GM12878 (cell line): ENCODE measurements around the gene A1BG. TPM values are rescaled to one million over a fixed set of nuclear protein-coding genes. Genes with fewer than 3 reads are reported as not detected.

Source experiments
- ATAC-seq: fragments of 200-7000 bp; cut with Tn5 transposase; 3 replicates; pipeline ENCODE4 v1.9.1; 2020; ENCODE audit warnings: mild to moderate bottlenecking, moderate library complexity
- BruUV-seq: library from RNA; stranded (reverse); fragments of 400-500 nt; replicated peaks from 2 replicates; lab custom pipeline; 2021; lab: Mats Ljungman, UMichigan
- CTCF ChIA-PET: fragments of 300-600 bp; sonication (Branson Sonifier 250); formaldehyde crosslinking; extraction: SDS; loops from one replicate; lab custom pipeline; 2021; ENCODE audit warnings: inconsistent platforms; lab: Yijun Ruan, JAX
- POLR2A ChIA-PET: fragments of 350-600 bp; formaldehyde crosslinking; extraction: SDS; loops from one replicate; lab custom pipeline; 2021; ENCODE audit warnings: inconsistent platforms; lab: Charles Lee
- RAD21 ChIA-PET: fragments of 300-600 bp; sonication (Branson Sonifier 250); formaldehyde crosslinking; loops from one replicate; lab custom pipeline; 2023; ENCODE audit warnings: antibody characterized with exemption; ENCODE audit not compliant: unreplicated experiment; lab: Charles Lee
- SMC1A ChIA-PET: fragments of 300-600 bp; sonication (Branson Sonifier 250); formaldehyde crosslinking; loops from one replicate; lab custom pipeline; 2023; ENCODE audit not compliant: unreplicated experiment, uncharacterized antibody; lab: Charles Lee
- DNase-seq: peaks from one replicate; pipeline ENCODE4 v3.0.0-alpha.2; 2011; ENCODE audit warnings: low read depth, low spot score
- FAIRE-seq: peaks from 3 replicates; lab custom pipeline; 2011; peaks lifted over from hg19 to GRCh38; lab: Jason Lieb, UNC
- H2AFZ ChIP-seq: 2 replicates; pipeline ENCODE4 v1.6.0; 2011; ENCODE audit warnings: low read depth, low read length, control low read depth; ENCODE audit not compliant: control insufficient read depth
- H3K27ac ChIP-seq: 2 replicates; pipeline ENCODE4 v1.5.1; 2011; ENCODE audit warnings: control low read depth; ENCODE audit not compliant: control insufficient read depth, insufficient read depth
- H3K27me3 ChIP-seq, 2 experiments: replicated peaks in 1 of 2; 2 replicates each; pipeline versions ENCODE4 v1.6.0 to v1.6.1; 2011; ENCODE audit warnings: low read length in 1 of 2; ENCODE audit not compliant: control insufficient read depth in 2 of 2, insufficient read depth in 2 of 2
- H3K36me3 ChIP-seq, 2 experiments: 2 replicates each; pipeline ENCODE4 v1.5.1; 2011; ENCODE audit warnings: low read length in 1 of 2; ENCODE audit not compliant: control insufficient read depth in 2 of 2, insufficient read depth in 2 of 2
- H3K4me1 ChIP-seq: 2 replicates; pipeline ENCODE4 v1.6.1; 2011; ENCODE audit warnings: mild to moderate bottlenecking, low read length, moderate library complexity, mixed read lengths; ENCODE audit not compliant: control insufficient read depth, insufficient read depth
- H3K4me2 ChIP-seq: 2 replicates; pipeline ENCODE4 v1.6.0; 2011; ENCODE audit warnings: control low read depth; ENCODE audit not compliant: control insufficient read depth, insufficient read depth
- H3K4me3 ChIP-seq: fragments of 200-600 bp; sonication (generic); 2 replicates; pipeline ENCODE4 v1.5.1; 2016
- H3K79me2 ChIP-seq: 2 replicates; pipeline ENCODE4 v1.6.0; 2011; ENCODE audit warnings: low read length; ENCODE audit not compliant: control insufficient read depth, insufficient read depth
- H3K9ac ChIP-seq: 2 replicates; pipeline ENCODE4 v1.8.0; 2011; ENCODE audit warnings: low read length, control low read depth, mixed read lengths; ENCODE audit not compliant: control insufficient read depth, insufficient read depth
- H3K9me3 ChIP-seq: replicated peaks from 3 replicates; pipeline ENCODE4 v1.5.1; 2011; ENCODE audit warnings: mild to moderate bottlenecking, low read length; ENCODE audit not compliant: control insufficient read depth, insufficient read depth
- H4K20me1 ChIP-seq: 2 replicates; pipeline ENCODE4 v1.6.0; 2011; ENCODE audit not compliant: control insufficient read depth, insufficient read depth
- CHD4 ChIP-seq: fragments of 200-600 bp; sonication (generic); IDR thresholded peaks from 2 replicates; pipeline ENCODE4 v1.6.1; 2016; ENCODE audit warnings: mild to moderate bottlenecking
- CREB1 ChIP-seq: IDR thresholded peaks from 2 replicates; pipeline ENCODE4 v1.6.1; 2012; ENCODE audit warnings: low read depth, mild to moderate bottlenecking, inconsistent platforms
- CTCF ChIP-seq, 3 experiments: IDR thresholded peaks in 2 of 3; conservative IDR thresholded peaks in 1 of 3; 2 replicates each; pipeline ENCODE4 v1.5.1; 2011; ENCODE audit warnings: low read depth in 3 of 3, low read length in 3 of 3, mild to moderate bottlenecking in 3 of 3, control low read depth in 2 of 3, moderate library complexity in 2 of 3, inconsistent platforms in 1 of 3, mixed read lengths in 1 of 3; ENCODE audit not compliant: control insufficient read depth in 2 of 3, insufficient read depth in 1 of 3; ENCODE audit errors: extremely low read depth in 1 of 3
- KAT2A ChIP-seq: conservative IDR thresholded peaks from 2 replicates; pipeline ENCODE4 v1.6.1; 2011; ENCODE audit warnings: low read depth, low read length; ENCODE audit not compliant: control insufficient read depth
- KDM1A ChIP-seq: fragments of 200-600 bp; sonication (generic); IDR thresholded peaks from 2 replicates; pipeline ENCODE4 v1.6.1; 2016; ENCODE audit warnings: borderline replicate concordance
- MEF2B ChIP-seq: fragments of 450-650 bp; IDR thresholded peaks from 2 replicates; pipeline ENCODE4 v1.6.1; 2018; ENCODE audit warnings: mild to moderate bottlenecking, moderate library complexity; ENCODE audit not compliant: partially characterized antibody, poor library complexity, severe bottlenecking
- NFYA ChIP-seq: IDR thresholded peaks from 2 replicates; pipeline ENCODE4 v1.6.1; 2011; ENCODE audit warnings: low read depth, mild to moderate bottlenecking, low read length, improper control_type of control experiment, borderline replicate concordance
- POLR2A ChIP-seq: IDR thresholded peaks from 2 replicates; pipeline ENCODE4 v1.6.1; 2011; ENCODE audit warnings: low read depth, mild to moderate bottlenecking, low read length
- POLR2AphosphoS5 ChIP-seq: IDR thresholded peaks from 2 replicates; pipeline ENCODE4 v1.6.1; 2011; ENCODE audit warnings: mild to moderate bottlenecking, low read length, inconsistent platforms
- RUNX3 ChIP-seq: IDR thresholded peaks from 2 replicates; pipeline ENCODE4 v1.6.1; 2012; ENCODE audit warnings: low read length, inconsistent platforms
- SMARCA5 ChIP-seq: fragments of 450-650 bp; IDR thresholded peaks from 2 replicates; pipeline ENCODE4 v1.6.1; 2017; ENCODE audit warnings: mild to moderate bottlenecking
- YY1 ChIP-seq: IDR thresholded peaks from 2 replicates; pipeline ENCODE4 v1.6.1; 2011; ENCODE audit warnings: low read depth, mild to moderate bottlenecking, low read length
- WGBS: methylation state at CpG from one replicate; pipeline ENCODE4 v1.1.6; 2016; ENCODE audit warnings: low lambda C conversion rate; ENCODE audit not compliant: insufficient replicate concordance, insufficient coverage; ENCODE audit errors: missing lambda C conversion rate; 5-methylcytosine and 5-hydroxymethylcytosine counted together
- in situ Hi-C: fragments of 300-500 bp; cut with MboI; formaldehyde crosslinking; loops from 9 replicates; pipeline ENCODE4 v1.14.3; 2018; ENCODE audit warnings: mixed read lengths
- intact Hi-C: fragments of 100-400 bp; cut with micrococcal nuclease; formaldehyde crosslinking; loops from one replicate; pipeline ENCODE4 v1.14.2; 2022; ENCODE audit not compliant: unreplicated experiment
- polyA plus RNA-seq, 11 experiments: library from polyadenylated mRNA; depleted of rRNA in 4 of 11; unstranded in 6 of 11; stranded (reverse) in 5 of 11; fragments of >200 nt; fragmentation: Nextera tagmentation in 4 of 11; fragmentation: Illumina TruSeq in 1 of 11; extraction: Ambion mirVana in 4 of 11; extraction: Trizol in 1 of 11; gene quantifications; 1 replicate in 1 of 11; 2 replicates in 10 of 11; pipeline versions ENCODE4 v1.2.1 to v1.2.3, GENCODE V29; 2011 to 2016; ENCODE audit warnings: inconsistent platforms in 2 of 11, missing spikeins in 2 of 11, low read depth in 1 of 11
- total RNA-seq, 4 experiments: library from RNA; depleted of rRNA in 3 of 4; stranded (reverse); fragments of >200 nt in 3 of 4; fragmentation: Illumina TruSeq in 1 of 4; extraction: Trizol in 1 of 4; gene quantifications; 2 replicates each; pipeline versions ENCODE4 v1.2.1 to v1.2.3, GENCODE V29; 2013 to 2021
- TF ChIP-seq, protein P1 (sequence below): fragments of 450-650 bp; IDR thresholded peaks from 2 replicates; pipeline ENCODE4 v1.6.1; 2016; ENCODE audit warnings: mild to moderate bottlenecking, moderate library complexity, borderline replicate concordance
- TF ChIP-seq, protein P2 (sequence below): fragments of 150-350 bp; IDR thresholded peaks from 2 replicates; pipeline ENCODE4 v1.6.1; 2014; ENCODE audit warnings: mild to moderate bottlenecking, low read depth, low read length

Gene A1BG
- total and polyA plus RNA-seq, 10 of the 15 experiments (the other 5 are each of a cell fraction or from before 2014, with no cell fraction given), result 0.34 to 29.6 (median 11.8) TPM

DNA sequence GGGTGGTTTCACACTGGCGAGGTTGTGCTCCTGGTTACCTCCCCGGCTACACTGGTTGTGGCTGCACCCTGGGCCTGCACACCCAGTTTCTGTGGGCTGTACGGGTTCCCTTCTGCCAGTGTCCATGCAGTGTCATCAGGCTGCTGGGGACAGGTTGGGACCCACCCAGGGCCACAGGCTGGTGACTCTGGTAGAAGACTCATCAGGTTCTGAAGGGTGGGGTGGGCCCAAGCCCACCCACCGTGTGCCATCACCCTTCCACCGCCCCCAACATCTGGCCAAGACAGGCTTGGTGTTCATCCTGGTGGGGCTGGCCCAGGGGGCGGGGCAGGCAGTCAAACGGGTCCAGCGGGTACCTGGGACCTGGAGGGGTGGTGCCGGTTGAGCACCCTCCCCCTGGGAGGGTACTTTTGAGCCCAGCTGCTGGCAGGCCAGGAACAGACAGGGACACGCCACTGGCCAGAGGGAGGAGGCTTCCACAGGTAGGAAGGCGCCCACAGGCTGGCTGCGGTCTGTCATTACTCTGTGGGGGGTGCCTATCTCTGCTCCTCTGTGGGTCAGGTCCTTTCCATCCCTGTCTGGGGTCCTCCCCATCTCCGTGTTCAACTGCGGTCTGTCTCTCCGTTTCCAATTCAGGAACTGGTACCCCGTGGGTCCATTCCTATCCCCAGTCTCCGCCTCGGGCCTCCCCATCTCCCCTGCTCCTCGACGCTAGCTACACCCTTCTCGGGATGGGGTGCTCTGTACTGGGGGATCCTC, 42.1 kb upstream of the A1BG start, which contains the start of gene RNF225 (continued):
- TF ChIP-seq, protein P1, sequence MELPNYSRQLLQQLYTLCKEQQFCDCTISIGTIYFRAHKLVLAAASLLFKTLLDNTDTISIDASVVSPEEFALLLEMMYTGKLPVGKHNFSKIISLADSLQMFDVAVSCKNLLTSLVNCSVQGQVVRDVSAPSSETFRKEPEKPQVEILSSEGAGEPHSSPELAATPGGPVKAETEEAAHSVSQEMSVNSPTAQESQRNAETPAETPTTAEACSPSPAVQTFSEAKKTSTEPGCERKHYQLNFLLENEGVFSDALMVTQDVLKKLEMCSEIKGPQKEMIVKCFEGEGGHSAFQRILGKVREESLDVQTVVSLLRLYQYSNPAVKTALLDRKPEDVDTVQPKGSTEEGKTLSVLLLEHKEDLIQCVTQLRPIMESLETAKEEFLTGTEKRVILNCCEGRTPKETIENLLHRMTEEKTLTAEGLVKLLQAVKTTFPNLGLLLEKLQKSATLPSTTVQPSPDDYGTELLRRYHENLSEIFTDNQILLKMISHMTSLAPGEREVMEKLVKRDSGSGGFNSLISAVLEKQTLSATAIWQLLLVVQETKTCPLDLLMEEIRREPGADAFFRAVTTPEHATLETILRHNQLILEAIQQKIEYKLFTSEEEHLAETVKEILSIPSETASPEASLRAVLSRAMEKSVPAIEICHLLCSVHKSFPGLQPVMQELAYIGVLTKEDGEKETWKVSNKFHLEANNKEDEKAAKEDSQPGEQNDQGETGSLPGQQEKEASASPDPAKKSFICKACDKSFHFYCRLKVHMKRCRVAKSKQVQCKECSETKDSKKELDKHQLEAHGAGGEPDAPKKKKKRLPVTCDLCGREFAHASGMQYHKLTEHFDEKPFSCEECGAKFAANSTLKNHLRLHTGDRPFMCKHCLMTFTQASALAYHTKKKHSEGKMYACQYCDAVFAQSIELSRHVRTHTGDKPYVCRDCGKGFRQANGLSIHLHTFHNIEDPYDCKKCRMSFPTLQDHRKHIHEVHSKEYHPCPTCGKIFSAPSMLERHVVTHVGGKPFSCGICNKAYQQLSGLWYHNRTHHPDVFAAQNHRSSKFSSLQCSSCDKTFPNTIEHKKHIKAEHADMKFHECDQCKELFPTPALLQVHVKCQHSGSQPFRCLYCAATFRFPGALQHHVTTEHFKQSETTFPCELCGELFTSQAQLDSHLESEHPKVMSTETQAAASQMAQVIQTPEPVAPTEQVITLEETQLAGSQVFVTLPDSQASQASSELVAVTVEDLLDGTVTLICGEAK, result no peak
- peak; percentile 48 for TF ChIP-seq POLR2A
- TF ChIP-seq, all 136 proteins: peak for 10

DNA sequence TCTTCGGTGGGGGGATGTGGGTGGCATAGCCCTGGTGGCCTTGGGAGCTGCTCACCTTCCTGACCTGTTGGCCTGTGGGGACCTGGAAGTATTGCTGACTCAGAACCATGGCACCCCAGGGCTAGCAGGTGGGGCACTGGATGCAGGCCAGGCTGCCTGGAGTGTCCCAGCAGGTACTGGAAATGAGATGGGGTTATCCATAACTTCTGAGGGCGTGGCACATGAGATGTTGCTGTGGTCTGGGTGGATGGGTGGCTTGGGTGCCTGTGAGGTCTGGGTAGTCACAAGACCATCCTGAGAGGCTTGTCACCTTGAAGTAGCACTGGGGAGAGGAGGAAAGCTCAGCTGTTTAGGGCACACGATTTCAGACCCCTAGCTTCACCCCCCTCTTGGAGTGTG, 41.5 kb upstream of the A1BG start:
- Histone ChIP-seq H3K79me2 (peaks cover 8% of the 10 kb centered on the region), H3K27ac (no peak overlapping the region), H3K4me3 (no peak overlapping the region), H3K4me2 (no peak overlapping the region), H3K27me3 (no peaks in the 10 kb centered on the region), H3K9ac (no peak overlapping the region), H3K4me1 (no peaks in the 10 kb centered on the region), H3K36me3 (peaks cover 10 to 26% of the 10 kb centered on the region in 2 experiments), H4K20me1 (peaks cover 6% of the 10 kb centered on the region), H2AFZ (no peak overlapping the region), H3K9me3 (no peaks in the 10 kb centered on the region)
- POLR2A ChIA-PET, result interaction anchor here (0.6 kb wide), 1 partner anchor 9 kb away, joined by 3 read pairs; no protein-coding TSS in a partner anchor
- FAIRE-seq (no peak), DNase-seq (no peak), ATAC-seq (no peak; the same call in 1 of the 3 replicates)
- no TSS peak for BruUV-seq
- SMC1A ChIA-PET, result no interaction called here
- in situ Hi-C loops (no loop called here), intact Hi-C loops (no loop called here)
- RAD21 ChIA-PET, result no interaction called here
- CTCF ChIA-PET, result no interaction called here
- 32% methylated on average over 3 of the region's 3 CpGs for WGBS
- TF ChIP-seq CTCF (IDR thresholded peaks at IDR 0.05 in 2 of 3, conservative IDR thresholded peaks at IDR 0.05 in 1 of 3; ENCODE audit: control insufficient read depth in 2 of 3, extremely low read depth in 1 of 3, insufficient read depth in 1 of 3, low read depth in 3 of 3, low read length in 3 of 3) (no peak), YY1 (no peak), RUNX3 (peak; percentile 6; the same call in 1 of the 2 replicates), NFYA (no peak), CHD4 (no peak), MEF2B (no peak), KDM1A (no peak), POLR2AphosphoS5 (peak; percentile 51; the same call in 1 of the 2 replicates), CREB1 (no peak), SMARCA5 (no peak), POLR2A (no peak), KAT2A (no peak)
- TF ChIP-seq, protein P2, sequence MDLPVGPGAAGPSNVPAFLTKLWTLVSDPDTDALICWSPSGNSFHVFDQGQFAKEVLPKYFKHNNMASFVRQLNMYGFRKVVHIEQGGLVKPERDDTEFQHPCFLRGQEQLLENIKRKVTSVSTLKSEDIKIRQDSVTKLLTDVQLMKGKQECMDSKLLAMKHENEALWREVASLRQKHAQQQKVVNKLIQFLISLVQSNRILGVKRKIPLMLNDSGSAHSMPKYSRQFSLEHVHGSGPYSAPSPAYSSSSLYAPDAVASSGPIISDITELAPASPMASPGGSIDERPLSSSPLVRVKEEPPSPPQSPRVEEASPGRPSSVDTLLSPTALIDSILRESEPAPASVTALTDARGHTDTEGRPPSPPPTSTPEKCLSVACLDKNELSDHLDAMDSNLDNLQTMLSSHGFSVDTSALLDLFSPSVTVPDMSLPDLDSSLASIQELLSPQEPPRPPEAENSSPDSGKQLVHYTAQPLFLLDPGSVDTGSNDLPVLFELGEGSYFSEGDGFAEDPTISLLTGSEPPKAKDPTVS, result no peak
